Neural cell (in vitro differentiated cells): ENCODE results near the gene NPEPL1. TPM values are rescaled to one million over a fixed set of nuclear protein-coding genes. Genes with fewer than 3 reads are reported as not detected.

Experiments
- H2AFZ ChIP-seq: fragments of 200-600, 300-800 bp; sonication (generic), shearing (Covaris generic); 2 replicates; pipeline ENCODE4 v1.6.0; 2014; ENCODE audit warnings: low read depth, mild to moderate bottlenecking, antibody characterized with exemption, low read length, moderate library complexity
- H3F3A ChIP-seq: fragments of 200-600 bp; shearing (Covaris generic); 2 replicates; pipeline ENCODE4 v1.6.1; 2016; ENCODE audit warnings: mild to moderate bottlenecking, moderate library complexity, mixed read lengths, antibody characterized with exemption, low read length; ENCODE audit not compliant: insufficient read depth, poor library complexity, severe bottlenecking
- H3K27ac ChIP-seq: fragments of 200-600, 300-800 bp; sonication (generic), shearing (Covaris generic); 2 replicates; pipeline ENCODE4 v1.5.1; 2014; ENCODE audit warnings: mild to moderate bottlenecking, low read length, moderate library complexity
- H3K27me3 ChIP-seq: fragments of 300-800, 200-600 bp; sonication (generic), shearing (Covaris generic); 2 replicates; pipeline ENCODE4 v1.6.0; 2014; ENCODE audit warnings: mild to moderate bottlenecking, low read depth, low read length, moderate library complexity; ENCODE audit not compliant: insufficient read depth
- H3K36me3 ChIP-seq: fragments of 300-800, 200-600 bp; sonication (generic), shearing (Covaris generic); 2 replicates; pipeline ENCODE4 v1.5.1; 2014; ENCODE audit warnings: mild to moderate bottlenecking, antibody characterized with exemption, low read length, moderate library complexity; ENCODE audit not compliant: insufficient read depth
- H3K4me2 ChIP-seq: fragments of 300-800, 200-600 bp; sonication (generic), shearing (Covaris generic); 2 replicates; pipeline ENCODE4 v1.6.0; 2014; ENCODE audit warnings: mild to moderate bottlenecking, low read length
- H3K4me3 ChIP-seq: fragments of 300-800, 200-600 bp; sonication (generic), shearing (Covaris generic); 2 replicates; pipeline ENCODE4 v1.5.1; 2014; ENCODE audit warnings: mild to moderate bottlenecking, low read length, moderate library complexity
- H3K79me2 ChIP-seq: fragments of 200-600 bp; shearing (Covaris generic); replicated peaks from 2 replicates; pipeline ENCODE4 v1.6.0; 2014; ENCODE audit warnings: mild to moderate bottlenecking, low read length, moderate library complexity; ENCODE audit not compliant: insufficient read depth
- H3K9ac ChIP-seq: fragments of 300-800, 200-600 bp; sonication (generic), shearing (Covaris generic); 2 replicates; pipeline ENCODE4 v1.6.1; 2016; ENCODE audit warnings: mild to moderate bottlenecking, low read length, mixed read lengths
- H3K9me2 ChIP-seq: fragments of 200-600 bp; shearing (Covaris generic); 2 replicates; pipeline ENCODE4 v1.6.1; 2016; ENCODE audit warnings: mild to moderate bottlenecking, low read length, mixed read lengths; ENCODE audit not compliant: insufficient read depth
- H3K9me3 ChIP-seq: fragments of 200-600, 300-800 bp; sonication (generic), shearing (Covaris generic); 2 replicates; pipeline ENCODE4 v1.6.1; 2016; ENCODE audit warnings: mild to moderate bottlenecking, mixed run types, low read length, moderate library complexity, mixed read lengths
- H4K20me1 ChIP-seq: fragments of 200-600 bp; shearing (Covaris generic); 2 replicates; pipeline ENCODE4 v1.6.1; 2016; ENCODE audit warnings: mild to moderate bottlenecking, mixed run types; ENCODE audit not compliant: insufficient read depth
- EP300 ChIP-seq: fragments of 450-650 bp; conservative IDR thresholded peaks from 2 replicates; pipeline ENCODE4 v1.6.1; 2014; ENCODE audit warnings: antibody characterized with exemption, mild to moderate bottlenecking, moderate library complexity; ENCODE audit not compliant: poor library complexity, severe bottlenecking
- EZH2 ChIP-seq: fragments of 200-600, 300-800 bp; shearing (Covaris generic), sonication (generic); IDR thresholded peaks from 2 replicates; pipeline ENCODE4 v1.6.1; 2014; ENCODE audit warnings: antibody characterized with exemption, low read length, borderline replicate concordance, mild to moderate bottlenecking; ENCODE audit not compliant: insufficient read depth, poor library complexity, severe bottlenecking
- MXI1 ChIP-seq: fragments of 450-650 bp; conservative IDR thresholded peaks from 2 replicates; pipeline ENCODE4 v1.6.1; 2014; ENCODE audit warnings: antibody characterized with exemption, mild to moderate bottlenecking; ENCODE audit not compliant: poor library complexity, severe bottlenecking
- POLR2AphosphoS5 ChIP-seq: IDR thresholded peaks from 2 replicates; pipeline ENCODE4 v1.6.1; 2012
- RAD21 ChIP-seq: fragments of 450-650 bp; conservative IDR thresholded peaks from 2 replicates; pipeline ENCODE4 v1.6.1; 2014; ENCODE audit warnings: antibody characterized with exemption, mild to moderate bottlenecking, moderate library complexity
- SMC3 ChIP-seq: fragments of 450-650 bp; conservative IDR thresholded peaks from 2 replicates; pipeline ENCODE4 v1.6.1; 2014; ENCODE audit warnings: antibody characterized with exemption, mild to moderate bottlenecking, moderate library complexity; ENCODE audit not compliant: poor library complexity
- TAF1 ChIP-seq: IDR thresholded peaks from 2 replicates; pipeline ENCODE4 v1.6.1; 2012; ENCODE audit warnings: low read depth
- polyA plus RNA-seq: library from polyadenylated mRNA; depleted of rRNA; stranded (reverse); fragments of >200 nt; gene quantifications from 2 replicates; pipeline ENCODE4 v1.2.3, GENCODE V29; 2014
- TF ChIP-seq, protein P1 (sequence below): IDR thresholded peaks from 2 replicates; pipeline ENCODE4 v1.6.1; 2012; ENCODE audit warnings: borderline replicate concordance
- TF ChIP-seq, protein P2 (sequence below): fragments of 450-650 bp; IDR thresholded peaks from 2 replicates; pipeline ENCODE4 v1.5.1; 2014; ENCODE audit warnings: antibody characterized with exemption, mild to moderate bottlenecking, moderate library complexity; ENCODE audit not compliant: poor library complexity, severe bottlenecking

NPEPL1 gene
- polyA plus RNA-seq, 1 donor from 2014 or later, result 63.4 TPM

DNA sequence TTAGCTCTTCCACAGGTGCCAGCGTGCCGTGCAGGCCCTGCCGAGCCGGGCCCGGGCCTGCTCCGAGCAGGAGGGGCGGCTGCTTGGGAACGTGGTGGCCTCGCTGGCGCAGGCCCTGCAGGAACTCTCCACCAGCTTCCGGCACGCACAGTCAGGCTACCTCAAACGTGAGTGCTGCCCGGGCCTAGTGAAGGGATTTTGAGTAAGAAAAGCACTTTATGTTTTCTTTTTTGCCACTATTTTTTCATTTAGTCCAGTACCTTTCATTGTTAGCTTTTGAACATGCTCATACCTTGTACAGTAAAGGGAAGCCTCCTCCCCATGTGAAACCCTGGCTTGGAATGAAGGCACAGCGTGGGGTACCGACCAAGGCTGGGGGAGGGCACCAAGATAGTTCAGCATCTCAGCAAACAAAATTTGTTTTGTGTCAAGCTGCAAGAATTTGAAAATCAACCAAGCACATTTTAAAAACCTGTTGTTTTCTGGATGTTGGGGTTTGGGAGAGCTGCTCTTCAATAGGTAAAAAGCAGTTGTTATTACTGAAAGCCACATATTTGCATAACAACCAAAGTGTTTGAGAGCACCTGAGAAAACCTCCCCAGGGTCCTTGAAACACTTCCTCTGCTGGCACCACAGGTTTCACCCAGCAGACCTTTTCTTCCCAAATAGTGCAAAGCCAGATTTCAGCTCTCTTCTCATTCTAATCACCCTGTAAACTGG lies 23.2 kb upstream of the NPEPL1 start:
- no peak overlapping the region for H3K9ac ChIP-seq
- no peak overlapping the region for H3K27ac ChIP-seq
- H2AFZ ChIP-seq, result no peak overlapping the region
- peaks cover 5% of the 10 kb centered on the region for H3K79me2 ChIP-seq
- H3K9me2 ChIP-seq, result no peaks in the 10 kb centered on the region
- H3F3A ChIP-seq, result no peaks in the 10 kb centered on the region
- H3K4me3 ChIP-seq, result no peak overlapping the region
- peaks cover 3% of the 10 kb centered on the region for H4K20me1 ChIP-seq
- TF ChIP-seq EP300 (no peak), RAD21 (no peak), TAF1 (no peak), SMC3 (no peak), MXI1 (no peak), POLR2AphosphoS5 (no peak), EZH2 (no peak)
- TF ChIP-seq, protein P1, sequence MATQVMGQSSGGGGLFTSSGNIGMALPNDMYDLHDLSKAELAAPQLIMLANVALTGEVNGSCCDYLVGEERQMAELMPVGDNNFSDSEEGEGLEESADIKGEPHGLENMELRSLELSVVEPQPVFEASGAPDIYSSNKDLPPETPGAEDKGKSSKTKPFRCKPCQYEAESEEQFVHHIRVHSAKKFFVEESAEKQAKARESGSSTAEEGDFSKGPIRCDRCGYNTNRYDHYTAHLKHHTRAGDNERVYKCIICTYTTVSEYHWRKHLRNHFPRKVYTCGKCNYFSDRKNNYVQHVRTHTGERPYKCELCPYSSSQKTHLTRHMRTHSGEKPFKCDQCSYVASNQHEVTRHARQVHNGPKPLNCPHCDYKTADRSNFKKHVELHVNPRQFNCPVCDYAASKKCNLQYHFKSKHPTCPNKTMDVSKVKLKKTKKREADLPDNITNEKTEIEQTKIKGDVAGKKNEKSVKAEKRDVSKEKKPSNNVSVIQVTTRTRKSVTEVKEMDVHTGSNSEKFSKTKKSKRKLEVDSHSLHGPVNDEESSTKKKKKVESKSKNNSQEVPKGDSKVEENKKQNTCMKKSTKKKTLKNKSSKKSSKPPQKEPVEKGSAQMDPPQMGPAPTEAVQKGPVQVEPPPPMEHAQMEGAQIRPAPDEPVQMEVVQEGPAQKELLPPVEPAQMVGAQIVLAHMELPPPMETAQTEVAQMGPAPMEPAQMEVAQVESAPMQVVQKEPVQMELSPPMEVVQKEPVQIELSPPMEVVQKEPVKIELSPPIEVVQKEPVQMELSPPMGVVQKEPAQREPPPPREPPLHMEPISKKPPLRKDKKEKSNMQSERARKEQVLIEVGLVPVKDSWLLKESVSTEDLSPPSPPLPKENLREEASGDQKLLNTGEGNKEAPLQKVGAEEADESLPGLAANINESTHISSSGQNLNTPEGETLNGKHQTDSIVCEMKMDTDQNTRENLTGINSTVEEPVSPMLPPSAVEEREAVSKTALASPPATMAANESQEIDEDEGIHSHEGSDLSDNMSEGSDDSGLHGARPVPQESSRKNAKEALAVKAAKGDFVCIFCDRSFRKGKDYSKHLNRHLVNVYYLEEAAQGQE, result no peak
- TF ChIP-seq, protein P2, sequence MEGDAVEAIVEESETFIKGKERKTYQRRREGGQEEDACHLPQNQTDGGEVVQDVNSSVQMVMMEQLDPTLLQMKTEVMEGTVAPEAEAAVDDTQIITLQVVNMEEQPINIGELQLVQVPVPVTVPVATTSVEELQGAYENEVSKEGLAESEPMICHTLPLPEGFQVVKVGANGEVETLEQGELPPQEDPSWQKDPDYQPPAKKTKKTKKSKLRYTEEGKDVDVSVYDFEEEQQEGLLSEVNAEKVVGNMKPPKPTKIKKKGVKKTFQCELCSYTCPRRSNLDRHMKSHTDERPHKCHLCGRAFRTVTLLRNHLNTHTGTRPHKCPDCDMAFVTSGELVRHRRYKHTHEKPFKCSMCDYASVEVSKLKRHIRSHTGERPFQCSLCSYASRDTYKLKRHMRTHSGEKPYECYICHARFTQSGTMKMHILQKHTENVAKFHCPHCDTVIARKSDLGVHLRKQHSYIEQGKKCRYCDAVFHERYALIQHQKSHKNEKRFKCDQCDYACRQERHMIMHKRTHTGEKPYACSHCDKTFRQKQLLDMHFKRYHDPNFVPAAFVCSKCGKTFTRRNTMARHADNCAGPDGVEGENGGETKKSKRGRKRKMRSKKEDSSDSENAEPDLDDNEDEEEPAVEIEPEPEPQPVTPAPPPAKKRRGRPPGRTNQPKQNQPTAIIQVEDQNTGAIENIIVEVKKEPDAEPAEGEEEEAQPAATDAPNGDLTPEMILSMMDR, result no peak
- H3K27me3 ChIP-seq, result no peaks in the 10 kb centered on the region
- H3K4me2 ChIP-seq, result no peak overlapping the region
- peaks cover 21% of the 10 kb centered on the region for H3K36me3 ChIP-seq
- H3K9me3 ChIP-seq, result no peaks in the 10 kb centered on the region

- Histone ChIP-seq H3F3A (no peaks in the 10 kb centered on the region), H3K9ac (no peak overlapping the region), H3K36me3 (peaks cover 21% of the 10 kb centered on the region), H3K4me2 (no peak overlapping the region), H3K27me3 (no peaks in the 10 kb centered on the region), H3K9me3 (no peaks in the 10 kb centered on the region), H4K20me1 (peaks cover 3% of the 10 kb centered on the region), H3K9me2 (no peaks in the 10 kb centered on the region), H3K4me3 (no peak overlapping the region), H3K79me2 (no peaks in the 10 kb centered on the region), H2AFZ (no peak overlapping the region), H3K27ac (no peak overlapping the region)
- TF ChIP-seq POLR2AphosphoS5 (no peak), SMC3 (no peak), TAF1 (no peak), EZH2 (no peak), EP300 (no peak), MXI1 (no peak), RAD21 (no peak)
- TF ChIP-seq, protein P1, result no peak
- TF ChIP-seq, protein P2, result no peak
These were observed 22.5 kb upstream of the NPEPL1 start for GRCh38 chr20:58670102-58670501.
